Stimulated activated CD8-positive, alpha-beta memory T cell treated with anti-CD3 and anti-CD28 coated beads, Interleukin-15, amount 100 ng/mL, for 1 hour (primary cell): ENCODE data around the gene YWHAQ.
"Not testable (repeated sequence)": the region's sequence is repeated elsewhere in the genome, so short reads cannot be mapped to it uniquely, and the experiment has no call there.

Experiments
- DNase-seq: peaks from one replicate; pipeline ENCODE4 v3.0.0-alpha.2; 2020; ENCODE audit warnings: low read depth

The YWHAQ gene

DNA sequence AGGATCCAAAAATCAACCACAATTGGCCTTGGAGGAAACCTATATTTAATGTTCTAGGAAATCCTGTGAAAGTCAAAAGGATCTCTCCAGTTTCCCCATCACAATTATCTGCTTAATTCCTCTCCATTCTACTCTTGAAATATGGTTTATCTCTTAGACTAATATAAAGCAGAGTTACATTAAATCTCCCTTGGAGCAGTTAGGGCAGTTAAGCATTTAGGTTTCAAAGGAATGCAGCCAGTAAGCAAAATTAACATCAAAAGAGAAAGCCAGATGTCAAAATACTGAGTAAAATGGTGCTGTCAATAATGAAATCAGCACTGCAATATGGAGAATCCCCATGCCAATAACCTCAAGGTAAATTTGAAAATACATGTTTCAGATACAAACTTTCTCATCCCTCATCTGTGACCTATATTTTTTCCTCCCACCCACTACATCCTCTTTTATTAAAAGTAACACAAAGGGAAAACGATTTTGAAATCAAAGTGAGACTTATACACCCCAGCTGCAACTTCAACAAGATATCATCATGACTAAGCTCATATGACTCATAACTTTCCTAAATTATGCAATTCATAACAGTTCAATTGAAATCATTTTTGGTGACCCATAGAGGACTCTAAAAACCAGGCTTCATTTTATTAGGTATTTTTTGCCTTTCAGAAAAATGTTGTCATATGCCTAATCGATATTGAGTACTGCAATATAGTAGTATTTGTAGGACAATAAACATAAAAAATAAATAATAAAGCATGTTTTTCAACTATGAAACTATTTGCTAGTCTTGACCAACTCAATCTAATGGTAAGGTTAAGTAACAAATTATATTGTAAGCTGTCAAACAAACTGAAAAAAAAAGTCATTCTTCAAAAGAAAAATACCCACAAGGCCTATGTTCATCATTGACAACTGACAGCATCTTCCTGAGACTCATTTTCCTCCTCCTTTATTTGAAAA lies 78.3 kb downstream of the YWHAQ start:
- no peak for DNase-seq

DNA sequence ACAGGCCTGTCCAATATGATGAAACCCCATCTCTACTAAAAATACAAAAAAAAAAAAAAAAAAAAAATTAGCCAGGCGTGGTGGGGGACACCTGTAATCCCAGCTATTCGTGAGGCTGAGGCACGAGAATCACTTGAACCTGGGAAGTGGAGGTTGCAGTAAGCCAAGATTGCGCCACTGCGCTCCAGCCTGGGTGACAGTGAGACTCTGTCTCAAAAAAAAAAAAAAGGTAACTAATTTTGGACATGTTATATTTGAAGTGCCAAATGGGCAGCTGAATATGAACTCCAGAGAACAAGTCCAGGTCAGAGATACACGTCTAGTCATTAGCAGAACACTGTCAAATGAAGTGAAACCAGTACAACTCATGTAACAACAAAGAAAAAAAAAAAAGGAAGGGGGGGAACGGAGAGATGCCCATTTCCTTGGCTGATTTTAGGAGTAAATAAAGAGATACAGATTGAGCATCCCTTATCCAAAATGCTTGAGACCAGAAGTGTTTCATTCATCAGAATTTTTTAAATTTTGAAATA lies 79.9 kb downstream of the YWHAQ start:
- not testable (repeated sequence) for DNase-seq

DNA sequence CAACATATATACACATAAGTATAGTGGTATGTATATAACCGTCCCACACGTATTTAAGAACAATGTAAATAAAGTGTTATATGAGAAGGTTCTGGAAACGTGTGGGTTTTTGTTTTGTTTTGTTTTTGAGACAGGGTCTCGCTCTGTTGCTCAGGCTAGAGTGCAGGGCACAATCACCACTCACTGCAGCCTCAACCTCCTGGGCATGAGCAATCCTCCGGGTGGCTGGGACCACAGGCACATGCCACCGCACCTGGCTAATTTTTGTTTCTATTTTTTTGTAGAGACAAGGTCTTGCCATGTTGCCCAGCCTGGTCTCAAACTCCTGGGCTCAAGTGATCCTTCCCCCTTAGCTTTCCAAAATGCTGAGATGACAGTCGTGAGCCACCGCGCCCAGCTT lies 81.4 kb downstream of the YWHAQ start:
- DNase-seq, result no peak

DNA sequence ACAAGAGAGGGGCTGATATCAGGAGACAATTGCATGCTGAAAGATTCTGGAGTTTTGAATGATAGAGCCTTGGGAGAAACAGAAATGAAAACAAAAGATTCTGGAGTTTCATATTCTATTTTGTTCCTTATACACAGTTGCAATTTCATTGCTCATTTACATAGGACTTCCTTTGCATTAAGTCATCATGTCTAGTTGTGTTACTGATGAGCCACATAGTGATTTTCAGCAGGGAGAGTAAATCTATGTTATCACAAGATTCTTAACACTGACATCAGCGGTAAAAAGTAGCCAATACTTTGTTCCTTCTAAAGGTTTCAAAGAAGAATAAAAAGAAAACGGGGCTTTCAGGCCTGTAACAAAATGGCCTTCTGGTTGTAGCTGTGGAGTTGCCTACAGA lies 82.3 kb downstream of the YWHAQ start:
- no peak for DNase-seq

DNA sequence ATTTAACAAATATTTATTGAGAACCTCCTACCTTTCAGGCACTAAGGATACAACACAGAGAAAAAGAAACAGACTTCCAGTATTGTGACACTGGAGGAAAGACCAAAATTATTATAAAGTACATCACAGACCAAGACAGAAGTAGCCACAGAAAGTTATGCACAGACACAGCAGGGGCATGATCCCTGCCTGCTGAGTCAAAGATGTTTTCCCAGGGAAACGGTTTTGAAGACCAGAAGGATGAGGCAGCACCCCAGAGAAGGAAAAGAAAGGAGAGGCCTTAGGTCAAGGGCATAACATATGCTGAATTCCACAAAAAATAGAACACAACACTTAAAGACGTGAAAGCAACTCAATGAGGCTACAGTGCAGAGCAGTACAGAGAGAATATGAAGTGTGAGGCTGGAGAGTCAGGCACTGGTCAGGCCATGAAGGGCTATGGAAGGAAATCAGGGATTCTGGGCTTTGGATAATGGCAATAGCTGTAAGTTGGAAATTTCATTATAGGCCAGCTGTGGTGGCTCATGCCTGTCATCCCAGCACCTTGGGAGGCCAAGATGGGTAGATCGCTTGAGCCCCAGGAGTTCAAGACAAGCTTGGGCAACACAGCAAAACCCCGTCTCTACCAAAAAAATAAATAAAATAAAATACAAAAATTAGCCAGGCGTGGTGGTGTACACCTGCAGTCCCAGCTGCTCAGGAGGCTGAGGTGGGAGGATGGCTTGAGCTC lies 83.4 kb downstream of the YWHAQ start:
- no peak for DNase-seq

DNA sequence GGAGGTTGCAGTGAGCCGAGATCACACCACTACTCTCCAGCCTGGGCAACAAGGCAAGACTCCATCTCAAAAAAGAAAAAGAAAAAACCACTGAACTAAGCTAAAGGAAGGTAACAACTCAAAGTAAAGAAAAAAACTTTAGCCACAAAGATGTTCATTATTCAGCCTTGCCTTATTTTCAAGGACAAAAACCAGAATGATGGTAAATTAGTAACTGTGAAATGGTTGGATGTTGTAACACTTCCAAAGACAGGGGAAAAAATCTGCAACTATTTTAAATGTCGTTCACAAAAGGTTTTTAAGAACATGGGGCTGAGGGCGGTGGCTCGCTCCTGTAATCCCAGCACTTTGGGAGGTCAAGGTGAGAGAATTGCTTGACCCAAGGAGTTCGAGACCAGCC lies 85.3 kb downstream of the YWHAQ start:
- DNase-seq, result no peak

DNA sequence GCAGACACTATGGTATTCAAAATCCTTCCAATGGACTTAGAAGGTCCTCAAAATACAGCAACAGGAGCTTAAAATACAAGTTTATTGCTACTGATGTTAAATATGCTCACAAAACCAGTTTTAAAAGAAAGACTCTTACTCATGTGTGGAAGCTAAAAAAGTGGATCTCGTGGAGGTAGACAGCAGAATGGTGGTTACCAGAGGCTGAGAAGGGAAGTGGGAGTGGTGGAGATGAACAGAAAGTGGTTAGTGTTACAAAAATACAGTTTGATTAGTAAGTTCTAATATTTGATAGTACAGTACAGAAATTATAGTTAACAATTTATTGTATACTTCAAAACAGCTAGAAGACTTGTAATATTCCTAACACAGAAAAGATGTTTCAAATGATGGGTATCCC lies 87.2 kb downstream of the YWHAQ start:
- DNase-seq, result no peak

DNA sequence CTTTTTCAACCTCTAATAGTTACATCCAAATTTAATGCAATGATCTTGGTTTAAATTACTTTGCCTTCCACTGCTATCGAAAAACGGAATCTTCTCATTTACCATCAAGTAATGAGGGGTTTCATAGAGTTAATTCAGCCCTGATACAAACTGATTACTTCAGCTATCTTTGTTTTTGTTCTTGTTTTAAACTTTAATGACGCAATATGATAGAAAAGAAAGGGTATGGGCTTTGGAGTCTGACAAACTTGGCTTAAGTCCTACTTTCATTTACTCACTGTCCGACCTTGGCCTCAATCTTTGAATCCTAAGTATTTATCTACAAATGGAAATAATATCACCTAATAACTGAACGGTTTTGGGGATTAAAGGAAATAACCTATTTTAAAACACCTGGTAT lies 91.3 kb downstream of the YWHAQ start:
- DNase-seq, result no peak

DNA sequence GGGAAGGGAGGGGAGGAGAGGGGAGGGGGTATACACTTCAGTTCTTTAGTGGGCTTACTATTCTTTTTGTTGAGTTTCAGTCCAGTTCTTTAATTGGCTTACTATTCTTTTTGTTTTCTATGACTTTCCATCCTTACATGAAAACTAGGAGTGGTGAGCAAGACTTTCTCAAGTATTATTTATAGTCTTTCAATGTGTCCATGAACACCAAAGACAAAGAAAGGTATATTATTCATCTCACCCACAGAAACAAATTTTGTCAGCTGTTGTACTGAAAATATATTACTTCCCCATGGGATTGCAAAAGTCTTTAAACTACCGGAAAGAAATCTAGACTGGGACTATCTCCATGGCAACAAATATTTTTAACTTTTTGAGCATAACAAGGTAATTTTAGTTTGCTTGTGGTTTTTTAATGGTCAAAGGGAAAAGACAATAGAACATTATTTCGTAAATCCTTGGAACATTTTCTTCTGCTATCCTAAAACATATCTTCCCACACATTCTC lies 92.7 kb downstream of the YWHAQ start:
- no peak for DNase-seq

DNA sequence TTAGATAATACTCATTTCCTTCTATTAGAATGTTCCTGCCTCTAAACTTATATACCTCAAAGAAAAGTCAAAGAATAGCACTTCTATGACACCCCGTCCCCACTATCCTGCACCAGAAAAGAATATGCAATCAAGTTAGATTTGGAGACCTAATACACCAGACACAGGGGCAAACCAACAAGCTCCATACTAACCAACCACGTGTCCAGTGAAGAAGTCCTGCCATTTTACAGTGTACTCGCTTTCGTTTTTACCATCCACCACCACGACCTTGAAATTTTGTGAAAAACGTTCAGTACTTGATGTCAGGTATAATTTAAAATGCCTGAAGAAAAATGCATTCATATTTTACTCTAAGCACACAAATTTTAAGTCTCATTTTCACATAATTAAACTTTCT lies 94.3 kb downstream of the YWHAQ start:
- DNase-seq, result no peak

DNA sequence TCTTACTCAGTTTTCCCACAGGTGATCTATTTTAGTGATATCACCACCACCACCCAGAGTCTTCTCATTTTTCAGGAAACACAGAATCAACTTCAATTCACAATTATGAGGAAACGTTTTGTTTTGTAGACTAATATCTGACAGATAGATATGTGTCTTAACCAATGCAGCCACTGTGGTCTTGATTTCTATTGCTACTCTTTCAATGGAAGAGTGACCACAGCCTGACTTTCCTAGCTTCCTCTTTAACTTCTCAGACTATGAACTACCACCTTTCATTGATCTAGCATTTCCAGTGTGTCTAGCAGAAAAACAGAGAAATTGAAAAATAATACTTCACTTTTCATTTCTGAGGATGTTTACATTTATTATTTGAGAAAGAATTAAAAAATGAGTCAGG lies 95.6 kb downstream of the YWHAQ start:
- no peak for DNase-seq
